Subcutaneous adipose tissue (tissue), 4 donors: ENCODE measurements around the gene CIBAR2. TPM values are rescaled to one million over a fixed set of nuclear protein-coding genes. Genes with fewer than 3 reads are reported as not detected.

Experiments
- CTCF ChIP-seq: fragments of 450-650 bp; IDR thresholded peaks from one replicate; pipeline ENCODE4 v1.5.1; 2016; ENCODE audit warnings: low read depth, mild to moderate bottlenecking, control low read depth, antibody characterized with exemption, moderate library complexity
- total RNA-seq, 4 donors: library from RNA; depleted of rRNA; stranded (reverse); fragments of >200 nt; gene quantifications; one replicate each; pipeline ENCODE4 v1.1.0, GENCODE V29; 2016

The CIBAR2 gene
- total RNA-seq, 4 donors from 2014 or later: not detected

DNA sequence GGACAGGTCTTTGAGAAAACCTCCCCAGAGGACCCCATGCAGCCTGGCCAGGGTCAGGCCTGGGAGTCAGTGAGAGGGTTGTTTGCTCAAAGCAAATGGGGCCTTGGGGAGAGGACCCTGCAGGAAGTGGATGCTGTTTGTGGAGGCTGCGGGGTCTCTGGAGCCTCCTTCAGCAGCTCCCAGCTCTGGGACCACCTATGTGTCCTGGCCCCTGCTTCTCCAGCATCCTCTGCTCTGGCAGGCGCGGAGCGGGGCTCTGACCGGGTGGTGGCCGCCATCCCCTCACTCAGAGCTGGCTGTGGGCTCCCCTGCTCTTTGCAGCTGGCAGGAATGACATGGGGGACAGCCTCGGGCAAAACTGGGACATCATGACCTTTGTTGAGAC lies 29.8 kb upstream of the CIBAR2 start:
- TF ChIP-seq CTCF: no peak

- no peak for TF ChIP-seq CTCF
Measured at GRCh38 chr16:85141491-85142128, 29.3 kb upstream of the CIBAR2 start.

GRCh38 chr16:85140455-85141012 lies 28.3 kb upstream of the CIBAR2 start:
- no peak for TF ChIP-seq CTCF

GRCh38 chr16:85139881-85140339 lies 27.6 kb upstream of the CIBAR2 start:
- no peak for TF ChIP-seq CTCF

- TF ChIP-seq CTCF: no peak
Measured at GRCh38 chr16:85138825-85139627, 26.8 kb upstream of the CIBAR2 start.

DNA sequence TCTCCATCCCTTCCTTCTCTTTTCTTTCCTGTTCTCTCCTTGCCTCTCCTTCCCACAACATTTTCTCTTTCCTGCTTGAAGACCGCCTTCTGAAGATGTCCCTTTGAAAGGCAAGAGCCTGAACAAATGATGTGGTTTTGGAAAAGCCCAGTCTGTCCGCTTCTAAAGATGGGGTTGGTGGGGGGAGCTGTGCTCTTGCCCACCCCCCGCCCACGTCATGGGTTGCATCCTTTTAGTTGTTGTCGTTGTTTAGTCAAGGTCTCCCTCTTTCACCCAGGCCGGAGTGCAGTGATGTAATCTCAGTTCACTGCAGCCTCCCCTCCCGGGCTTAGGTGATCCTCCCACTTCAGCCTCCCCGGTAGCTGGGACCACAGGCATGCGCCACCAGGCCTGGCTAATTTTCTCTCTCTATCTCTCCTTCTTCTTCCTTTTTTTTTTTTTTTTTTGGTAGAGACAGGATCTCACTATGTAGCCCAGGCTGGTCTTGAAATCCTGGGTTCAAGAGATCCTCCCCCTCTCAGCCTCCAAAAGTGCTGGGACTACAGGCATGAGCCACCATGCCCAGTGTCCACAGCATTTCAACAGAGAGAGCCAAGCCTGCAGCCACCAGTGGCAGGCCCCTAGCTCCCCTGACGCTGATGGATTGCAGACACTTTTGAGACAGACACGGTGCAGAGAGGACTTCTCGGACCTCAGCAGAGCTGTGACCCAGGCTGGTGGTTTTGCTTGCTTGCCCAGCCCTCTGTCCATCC lies 26.0 kb upstream of the CIBAR2 start:
- no peak for TF ChIP-seq CTCF
